Measurements from ENCODE around the gene CPLX3.

The CPLX3 gene

DNA sequence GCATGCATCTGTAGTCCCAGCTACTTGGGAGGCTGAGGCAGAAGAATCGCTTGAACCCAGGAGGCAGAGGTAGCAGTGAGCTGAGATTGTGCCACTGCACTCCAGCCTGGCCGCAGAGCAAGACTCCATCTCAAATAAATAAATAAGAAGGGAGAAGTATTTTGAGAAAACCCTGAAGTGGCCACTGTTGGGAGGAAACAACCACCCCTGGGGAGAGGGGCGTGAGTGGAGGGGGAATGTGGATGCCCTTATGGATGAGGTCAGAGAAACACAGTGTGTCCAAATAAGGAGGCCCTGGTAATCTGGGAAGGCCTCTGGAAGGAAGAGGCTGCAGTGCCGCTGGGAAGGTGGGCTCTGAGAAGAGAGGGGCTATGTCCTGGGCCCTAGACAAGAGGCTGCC, 4.2 kb upstream of the CPLX3 start:
- Histone ChIP-seq H3K27ac (ENCODE audit: low read depth, low read length, poor library complexity, severe bottlenecking) (no peak overlapping the region), H4K20me1 (ENCODE audit: insufficient read depth, low read length) (no peaks in the 10 kb centered on the region), H3K27me3 (ENCODE audit: insufficient read depth, low read length) (no peaks in the 10 kb centered on the region; the same call in 1 of the 2 replicates), H3K36me3 (ENCODE audit: insufficient read depth, low read length) (no peaks in the 10 kb centered on the region), H3K4me3 (ENCODE audit: low read depth, low read length, poor library complexity, severe bottlenecking) (no peak overlapping the region), H3K79me2 (ENCODE audit: insufficient read depth, low read length) (no peaks in the 10 kb centered on the region), H3K9me2 (ENCODE audit: low read depth, low read length) (no peaks in the 10 kb centered on the region), H3F3A (ENCODE audit: insufficient read depth, low read length) (no peaks in the 10 kb centered on the region), H3K9ac (ENCODE audit: low read length) (no peak overlapping the region), H3K9me3 (ENCODE audit: low read length) (no peaks in the 10 kb centered on the region), H3K4me1 (ENCODE audit: insufficient read depth, low read length, severe bottlenecking) (peaks cover 22% of the 10 kb centered on the region), H2AFZ (ENCODE audit: low read length) (no peak overlapping the region), H3K4me2 (ENCODE audit: low read length) (no peak overlapping the region)
- TF ChIP-seq CTCF (IDR thresholded peaks at IDR 0.05; ENCODE audit: low read length) (no peak), EZH2 (IDR thresholded peaks at IDR 0.05; ENCODE audit: borderline replicate concordance, low read length) (no peak)

GRCh38 chr15:74823324-74823723, 3.1 kb upstream of the CPLX3 start:
- Histone ChIP-seq H3F3A (ENCODE audit: insufficient read depth, low read length) (no peaks in the 10 kb centered on the region), H3K9ac (ENCODE audit: low read length) (no peak overlapping the region), H3K79me2 (ENCODE audit: insufficient read depth, low read length) (no peaks in the 10 kb centered on the region), H3K9me2 (ENCODE audit: low read depth, low read length) (no peaks in the 10 kb centered on the region), H3K27ac (ENCODE audit: low read depth, low read length, poor library complexity, severe bottlenecking) (no peak overlapping the region), H3K4me3 (ENCODE audit: low read depth, low read length, poor library complexity, severe bottlenecking) (no peak overlapping the region), H4K20me1 (ENCODE audit: insufficient read depth, low read length) (no peaks in the 10 kb centered on the region), H3K36me3 (ENCODE audit: insufficient read depth, low read length) (no peaks in the 10 kb centered on the region), H2AFZ (ENCODE audit: low read length) (no peak overlapping the region), H3K4me2 (ENCODE audit: low read length) (no peak overlapping the region), H3K4me1 (ENCODE audit: insufficient read depth, low read length, severe bottlenecking) (peaks cover 22% of the 10 kb centered on the region), H3K27me3 (ENCODE audit: insufficient read depth, low read length) (no peaks in the 10 kb centered on the region), H3K9me3 (ENCODE audit: low read length) (no peaks in the 10 kb centered on the region)
- TF ChIP-seq EZH2 (IDR thresholded peaks at IDR 0.05; ENCODE audit: borderline replicate concordance, low read length), result no peak

GRCh38 chr15:74824976-74825375, 1.5 kb upstream of the CPLX3 start:
- H4K20me1 ChIP-seq (ENCODE audit: insufficient read depth, low read length), result no peaks in the 10 kb centered on the region
- H3K4me2 ChIP-seq (ENCODE audit: low read length), result no peak overlapping the region
- H3F3A ChIP-seq (ENCODE audit: insufficient read depth, low read length), result no peaks in the 10 kb centered on the region
- TF ChIP-seq EZH2 (IDR thresholded peaks at IDR 0.05; ENCODE audit: borderline replicate concordance, low read length) (no peak), CTCF (IDR thresholded peaks at IDR 0.05; ENCODE audit: low read length) (no peak)
- H3K9me3 ChIP-seq (ENCODE audit: low read length), result no peaks in the 10 kb centered on the region
- H3K36me3 ChIP-seq (ENCODE audit: insufficient read depth, low read length), result no peaks in the 10 kb centered on the region
- H3K9me2 ChIP-seq (ENCODE audit: low read depth, low read length), result no peaks in the 10 kb centered on the region
- H3K4me3 ChIP-seq (ENCODE audit: low read depth, low read length, poor library complexity, severe bottlenecking), result no peak overlapping the region
- no peak overlapping the region for H2AFZ ChIP-seq (ENCODE audit: low read length)
- no peak overlapping the region for H3K9ac ChIP-seq (ENCODE audit: low read length)
- no peaks in the 10 kb centered on the region for H3K79me2 ChIP-seq (ENCODE audit: insufficient read depth, low read length)
- H3K27ac ChIP-seq (ENCODE audit: low read depth, low read length, poor library complexity, severe bottlenecking), result no peak overlapping the region
- no peaks in the 10 kb centered on the region for H3K27me3 ChIP-seq (ENCODE audit: insufficient read depth, low read length)
- H3K4me1 ChIP-seq (ENCODE audit: insufficient read depth, low read length, severe bottlenecking), result peaks cover 14% of the 10 kb centered on the region

DNA sequence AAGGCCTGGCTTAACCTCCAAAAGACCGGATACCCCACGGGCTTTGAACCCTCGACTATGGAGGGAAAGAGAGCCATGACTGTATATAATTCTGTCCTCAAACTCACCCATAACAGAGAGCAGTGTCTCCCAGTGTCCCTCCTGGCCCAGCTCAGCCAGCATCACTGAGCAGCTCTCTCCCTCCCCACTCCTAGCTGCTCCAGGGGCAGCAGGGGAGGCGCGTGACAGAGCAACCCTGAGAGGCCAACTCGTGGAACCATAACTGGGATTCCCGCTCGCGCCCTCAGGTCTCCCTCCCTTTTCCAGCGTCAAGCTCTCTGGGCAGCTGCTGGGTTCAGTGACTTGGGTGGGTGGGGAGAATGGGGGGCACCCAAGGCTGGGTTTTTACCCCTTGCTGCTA, 561 bp upstream of the CPLX3 start:
- no peak overlapping the region for H3K4me2 ChIP-seq (ENCODE audit: low read length)
- no peaks in the 10 kb centered on the region for H3K9me3 ChIP-seq (ENCODE audit: low read length)
- no peaks in the 10 kb centered on the region for H3K27me3 ChIP-seq (ENCODE audit: insufficient read depth, low read length)

More for the DNA sequence above, 561 bp upstream of the CPLX3 start:
- TF ChIP-seq EZH2 (IDR thresholded peaks at IDR 0.05; ENCODE audit: borderline replicate concordance, low read length) (no peak), CTCF (IDR thresholded peaks at IDR 0.05; ENCODE audit: low read length) (no peak)
- H3K79me2 ChIP-seq (ENCODE audit: insufficient read depth, low read length), result no peaks in the 10 kb centered on the region
- H3K27ac ChIP-seq (ENCODE audit: low read depth, low read length, poor library complexity, severe bottlenecking), result no peak overlapping the region
- no peak overlapping the region for H3K4me3 ChIP-seq (ENCODE audit: low read depth, low read length, poor library complexity, severe bottlenecking)
- no peaks in the 10 kb centered on the region for H3K36me3 ChIP-seq (ENCODE audit: insufficient read depth, low read length)
- H3K9ac ChIP-seq (ENCODE audit: low read length), result no peak overlapping the region
- H4K20me1 ChIP-seq (ENCODE audit: insufficient read depth, low read length), result no peaks in the 10 kb centered on the region
- H3F3A ChIP-seq (ENCODE audit: insufficient read depth, low read length), result no peaks in the 10 kb centered on the region
- peaks cover 10% of the 10 kb centered on the region for H3K4me1 ChIP-seq (ENCODE audit: insufficient read depth, low read length, severe bottlenecking)
- no peak overlapping the region for H2AFZ ChIP-seq (ENCODE audit: low read length)
- no peaks in the 10 kb centered on the region for H3K9me2 ChIP-seq (ENCODE audit: low read depth, low read length)

Measured in OCI-LY1 (cell line).